Measurements from ENCODE around the gene IQSEC1. TPM values are rescaled to one million over a fixed set of nuclear protein-coding genes. Genes with fewer than 3 reads are reported as not detected.
A peak's percentile ranks its signal among the peaks of the same experiment; 100 is the strongest.

IQSEC1 gene
- total and polyA plus RNA-seq, 2 donors (not counting 1 experiment from before 2014, with no cell fraction given) = 96.7 to 222 TPM

DNA sequence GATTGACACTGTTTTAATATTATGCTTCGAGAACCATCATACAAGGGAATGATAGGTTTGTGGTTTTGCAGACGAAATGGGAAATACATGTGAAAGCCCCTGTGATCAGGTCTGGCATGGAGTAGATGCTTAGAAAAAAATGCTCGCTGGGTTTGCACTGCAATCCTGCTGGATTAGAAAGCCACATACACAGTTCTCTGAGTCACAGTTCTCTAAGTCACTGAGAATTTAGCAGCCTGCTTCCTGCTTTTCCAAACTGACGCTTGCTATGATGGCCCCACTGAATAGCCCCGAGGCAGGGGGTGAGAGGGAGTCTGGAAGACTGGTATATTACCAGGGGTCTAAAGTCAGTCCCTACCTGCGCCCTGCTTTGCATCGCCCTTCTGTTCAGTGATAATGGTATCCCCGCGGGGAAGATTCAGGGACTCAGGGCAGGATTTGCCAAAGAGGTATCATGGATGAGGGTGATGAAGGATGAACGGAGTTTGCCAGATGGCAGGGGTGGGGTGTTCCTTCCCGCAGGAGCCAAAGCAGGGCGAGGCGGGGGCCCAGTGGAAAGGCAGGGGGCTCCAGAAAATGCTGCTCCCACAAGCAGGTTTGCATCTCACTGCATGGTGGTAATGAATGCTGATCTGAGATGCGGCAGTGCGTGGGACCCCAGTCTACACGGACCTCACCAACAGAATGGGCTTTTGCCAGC is 82.3 kb downstream of the IQSEC1 start:
- POLR2A ChIA-PET = no interaction called here
- Histone ChIP-seq H3K4me2 (replicated peaks; ENCODE audit: low read depth, low read length, poor library complexity, severe bottlenecking) (no peak overlapping the region), H3K36me3 (replicated peaks in 1 of 2; ENCODE audit: control extremely low read depth in 1 of 2, control insufficient read depth in 1 of 2, extremely low read depth in 1 of 2, insufficient read depth in 2 of 2, low read length in 1 of 2) (peaks cover 5 to 55% of the 10 kb centered on the region in 2 experiments), H3K9ac (ENCODE audit: low read length) (no peak overlapping the region), H3K79me2 (ENCODE audit: control insufficient read depth, insufficient read depth, low read length) (peaks cover 98% of the 10 kb centered on the region), H4K20me1 (ENCODE audit: control insufficient read depth, insufficient read depth, low read length, poor library complexity, severe bottlenecking) (peaks cover 95% of the 10 kb centered on the region), H3K4me3 (ENCODE audit: control extremely low read depth in 1 of 5, extremely low read depth in 1 of 5, insufficient read depth in 1 of 5, low read depth in 2 of 5, low read length in 4 of 5) (no peak overlapping the region), H3K27me3 (replicated peaks in 1 of 4; ENCODE audit: control extremely low read depth in 1 of 4, control insufficient read depth in 3 of 4, insufficient read depth in 4 of 4, low read length in 3 of 4) (no peaks in the 10 kb centered on the region), H3K9me3 (ENCODE audit: control extremely low read depth in 1 of 3, control insufficient read depth in 2 of 3, insufficient read depth in 1 of 3, low read length in 2 of 3) (no peaks in the 10 kb centered on the region), H2AFZ (ENCODE audit: insufficient read depth, low read depth, low read length, poor library complexity, severe bottlenecking) (no peak overlapping the region), H3K27ac (ENCODE audit: low read length in 2 of 2) (peak overlapping the region in 1 of 2 donors; percentile 21), H3K4me1 (ENCODE audit: control insufficient read depth in 2 of 2, insufficient read depth in 2 of 2, low read length in 2 of 2) (peaks cover 54 to 88% of the 10 kb centered on the region in 2 donors)
- DNase-seq (no peak), ATAC-seq (ENCODE audit: low read depth) (no peak)
- Mint-ChIP-seq H3K4me3 (peak overlapping the region; percentile 52), H3K9me3 (ENCODE audit: insufficient read depth) (no peaks in the 10 kb centered on the region), H3K27me3 (no peaks in the 10 kb centered on the region), H3K27ac (peak overlapping the region; percentile 46), H3K4me1 (peaks cover 73% of the 10 kb centered on the region)
- intact Hi-C loops (cut with micrococcal nuclease) = no loop called here
- CTCF ChIA-PET = interaction anchor here (0.9 to 5.5 kb wide), 3 partner anchors 10 to 101 kb away, joined by 3 to 31 read pairs (median 5); no protein-coding TSS in a partner anchor
- TF ChIP-seq EZH2 (IDR thresholded peaks at IDR 0.05; ENCODE audit: borderline replicate concordance, insufficient read depth, low read depth, low read length, poor library complexity, severe bottlenecking) = no peak
- TF ChIP-seq, protein P1, sequence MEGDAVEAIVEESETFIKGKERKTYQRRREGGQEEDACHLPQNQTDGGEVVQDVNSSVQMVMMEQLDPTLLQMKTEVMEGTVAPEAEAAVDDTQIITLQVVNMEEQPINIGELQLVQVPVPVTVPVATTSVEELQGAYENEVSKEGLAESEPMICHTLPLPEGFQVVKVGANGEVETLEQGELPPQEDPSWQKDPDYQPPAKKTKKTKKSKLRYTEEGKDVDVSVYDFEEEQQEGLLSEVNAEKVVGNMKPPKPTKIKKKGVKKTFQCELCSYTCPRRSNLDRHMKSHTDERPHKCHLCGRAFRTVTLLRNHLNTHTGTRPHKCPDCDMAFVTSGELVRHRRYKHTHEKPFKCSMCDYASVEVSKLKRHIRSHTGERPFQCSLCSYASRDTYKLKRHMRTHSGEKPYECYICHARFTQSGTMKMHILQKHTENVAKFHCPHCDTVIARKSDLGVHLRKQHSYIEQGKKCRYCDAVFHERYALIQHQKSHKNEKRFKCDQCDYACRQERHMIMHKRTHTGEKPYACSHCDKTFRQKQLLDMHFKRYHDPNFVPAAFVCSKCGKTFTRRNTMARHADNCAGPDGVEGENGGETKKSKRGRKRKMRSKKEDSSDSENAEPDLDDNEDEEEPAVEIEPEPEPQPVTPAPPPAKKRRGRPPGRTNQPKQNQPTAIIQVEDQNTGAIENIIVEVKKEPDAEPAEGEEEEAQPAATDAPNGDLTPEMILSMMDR (IDR thresholded peaks at IDR 0.05) = no peak
- 88% methylated on average over 13 of the region's 16 CpGs for WGBS (ENCODE audit: insufficient coverage)

DNA sequence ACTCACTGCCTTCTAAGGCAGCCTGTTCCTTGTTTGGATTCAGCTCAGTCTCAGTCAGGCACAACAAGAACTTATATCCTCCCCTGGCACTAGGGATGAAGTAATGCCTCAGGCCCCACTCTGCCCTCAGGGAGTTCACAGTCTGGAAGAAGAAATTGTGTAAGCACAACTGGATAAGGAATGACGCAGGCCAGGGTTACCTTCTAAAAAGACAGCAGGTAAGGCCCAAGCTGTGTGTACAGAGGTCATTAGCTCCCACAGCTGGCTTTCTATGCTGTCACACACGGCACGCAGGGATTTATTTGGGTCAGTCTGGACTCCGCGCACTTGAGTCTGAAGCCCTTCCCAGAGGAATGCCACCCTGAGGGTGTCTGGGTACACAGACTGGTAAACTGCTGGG is 82.9 kb downstream of the IQSEC1 start:
- POLR2A ChIA-PET = interaction anchor here (0.5 kb wide), 1 partner anchor 13 kb away, joined by 3 read pairs; no protein-coding TSS in a partner anchor
- 95% methylated on average over 5 of the region's 5 CpGs for WGBS (ENCODE audit: insufficient coverage)
- peaks cover 53 to 88% of the 10 kb centered on the region in 2 donors for H3K4me1 ChIP-seq (ENCODE audit: control insufficient read depth in 2 of 2, insufficient read depth in 2 of 2, low read length in 2 of 2)

More for the DNA sequence above, 82.9 kb downstream of the IQSEC1 start:
- H3K4me1 Mint-ChIP-seq = peaks cover 73% of the 10 kb centered on the region
- Histone ChIP-seq H2AFZ (ENCODE audit: insufficient read depth, low read depth, low read length, poor library complexity, severe bottlenecking) (no peak overlapping the region), H3K27me3 (replicated peaks in 1 of 4; ENCODE audit: control extremely low read depth in 1 of 4, control insufficient read depth in 3 of 4, insufficient read depth in 4 of 4, low read length in 3 of 4) (no peaks in the 10 kb centered on the region), H3K4me3 (ENCODE audit: control extremely low read depth in 1 of 5, extremely low read depth in 1 of 5, insufficient read depth in 1 of 5, low read depth in 2 of 5, low read length in 4 of 5) (no peak overlapping the region), H3K9me3 (ENCODE audit: control extremely low read depth in 1 of 3, control insufficient read depth in 2 of 3, insufficient read depth in 1 of 3, low read length in 2 of 3) (no peaks in the 10 kb centered on the region), H3K36me3 (replicated peaks in 1 of 2; ENCODE audit: control extremely low read depth in 1 of 2, control insufficient read depth in 1 of 2, extremely low read depth in 1 of 2, insufficient read depth in 2 of 2, low read length in 1 of 2) (peaks cover 6 to 59% of the 10 kb centered on the region in 2 experiments), H3K9ac (ENCODE audit: low read length) (no peak overlapping the region), H3K27ac (ENCODE audit: low read length in 2 of 2) (peak overlapping the region in 1 of 2 donors; percentile 44), H3K4me2 (replicated peaks; ENCODE audit: low read depth, low read length, poor library complexity, severe bottlenecking) (no peak overlapping the region), H4K20me1 (ENCODE audit: control insufficient read depth, insufficient read depth, low read length, poor library complexity, severe bottlenecking) (peaks cover 95% of the 10 kb centered on the region), H3K79me2 (ENCODE audit: control insufficient read depth, insufficient read depth, low read length) (peaks cover 98% of the 10 kb centered on the region)
- H3K9me3 Mint-ChIP-seq (ENCODE audit: insufficient read depth) = no peaks in the 10 kb centered on the region
- H3K27ac Mint-ChIP-seq = peak overlapping the region; percentile 50
- DNase-seq (no peak), ATAC-seq (ENCODE audit: low read depth) (no peak)
- no peak overlapping the region for H3K4me3 Mint-ChIP-seq
- CTCF ChIA-PET = interaction anchor here (0.6 to 1.3 kb wide), 5 partner anchors 9 to 105 kb away, joined by 3 to 6 read pairs (median 3); no protein-coding TSS in a partner anchor
- H3K27me3 Mint-ChIP-seq = no peaks in the 10 kb centered on the region
- TF ChIP-seq, protein P1 (IDR thresholded peaks at IDR 0.05) = no peak
- TF ChIP-seq EZH2 (IDR thresholded peaks at IDR 0.05; ENCODE audit: borderline replicate concordance, insufficient read depth, low read depth, low read length, poor library complexity, severe bottlenecking) = no peak
- intact Hi-C loops (cut with micrococcal nuclease) = no loop called here
